ENCODE results near the gene SPON1. TPM values are rescaled to one million over a fixed set of nuclear protein-coding genes. Genes with fewer than 3 reads are reported as not detected.

Gene SPON1
- total and polyA plus RNA-seq, 2 experiments from 2014 or later = 2.9 to 6.4 TPM

DNA sequence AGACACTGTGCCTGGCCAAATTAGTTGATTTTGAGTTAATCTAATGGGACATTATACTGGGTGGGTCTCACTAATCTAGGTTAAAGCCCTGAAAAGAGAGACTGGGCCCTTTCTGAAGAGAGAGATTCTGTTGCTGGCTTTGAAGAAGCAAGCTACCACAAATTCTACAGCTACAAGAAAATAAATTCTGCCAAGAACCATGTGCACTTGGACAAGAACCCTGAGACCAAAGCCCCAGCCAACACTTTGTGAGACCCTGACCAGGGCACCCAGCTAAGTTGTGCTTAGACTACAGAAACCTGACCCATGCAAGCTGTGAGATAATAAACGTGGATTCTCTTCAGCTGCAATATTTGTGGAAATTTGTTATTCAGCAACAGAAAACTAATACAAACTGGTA lies 20.1 kb upstream of the SPON1 start:
- Histone ChIP-seq H3K4me3 (no peak overlapping the region), H4K20me1 (replicated peaks; ENCODE audit: insufficient read depth) (no peaks in the 10 kb centered on the region), H3F3A (replicated peaks; ENCODE audit: low read depth) (no peaks in the 10 kb centered on the region), H3K36me3 (ENCODE audit: insufficient read depth) (0 out of 2 replicates have a peak, but pooled peaks cover 4% of the 10 kb centered on the region), H2AFZ (no peak overlapping the region), H3K4me1 (ENCODE audit: insufficient read depth) (no peaks in the 10 kb centered on the region), H3K27me3 (ENCODE audit: insufficient read depth) (no peaks in the 10 kb centered on the region), H3K27ac (ENCODE audit: low read depth) (no peak overlapping the region), H3K9me2 (ENCODE audit: insufficient read depth) (no peaks in the 10 kb centered on the region), H3K4me2 (no peak overlapping the region), H3K79me2 (replicated peaks; ENCODE audit: insufficient read depth) (no peaks in the 10 kb centered on the region)
- peaks cover 27% of the 10 kb centered on the region for H3K9me3 Mint-ChIP-seq
- H3K4me1 Mint-ChIP-seq = peaks cover 3% of the 10 kb centered on the region; the same call in 1 of the 3 replicates
- peaks cover 6% of the 10 kb centered on the region for H3K27me3 Mint-ChIP-seq (ENCODE audit: insufficient read depth, low read depth, poor library complexity)
- peaks cover 4% of the 10 kb centered on the region; the same call in 2 of the 3 replicates for H3K36me3 Mint-ChIP-seq (ENCODE audit: low read depth)
- H3K4me3 Mint-ChIP-seq = no peak overlapping the region
- ATAC-seq (no peak), DNase-seq (ENCODE audit: low spot score) (no peak)
- TF ChIP-seq ZNF331 (CRISPR knock-in tag; IDR thresholded peaks at IDR 0.05; ENCODE audit: low read depth) (no peak), ZNF114 (CRISPR knock-in tag; IDR thresholded peaks at IDR 0.05) (no peak), EZH2 (IDR thresholded peaks at IDR 0.05; ENCODE audit: low read depth, unreplicated experiment) (no peak), CREB1 (CRISPR knock-in tag; IDR thresholded peaks at IDR 0.05; ENCODE audit: low read depth) (no peak), POLR2AphosphoS5 (IDR thresholded peaks at IDR 0.05; ENCODE audit: low read depth) (no peak), STAT1 (IDR thresholded peaks at IDR 0.05; ENCODE audit: unreplicated experiment) (no peak), EZH2phosphoT487 (IDR thresholded peaks at IDR 0.05; ENCODE audit: unreplicated experiment) (no peak), JUNB (IDR thresholded peaks at IDR 0.05; ENCODE audit: unreplicated experiment) (no peak)
- TF ChIP-seq, protein P1, sequence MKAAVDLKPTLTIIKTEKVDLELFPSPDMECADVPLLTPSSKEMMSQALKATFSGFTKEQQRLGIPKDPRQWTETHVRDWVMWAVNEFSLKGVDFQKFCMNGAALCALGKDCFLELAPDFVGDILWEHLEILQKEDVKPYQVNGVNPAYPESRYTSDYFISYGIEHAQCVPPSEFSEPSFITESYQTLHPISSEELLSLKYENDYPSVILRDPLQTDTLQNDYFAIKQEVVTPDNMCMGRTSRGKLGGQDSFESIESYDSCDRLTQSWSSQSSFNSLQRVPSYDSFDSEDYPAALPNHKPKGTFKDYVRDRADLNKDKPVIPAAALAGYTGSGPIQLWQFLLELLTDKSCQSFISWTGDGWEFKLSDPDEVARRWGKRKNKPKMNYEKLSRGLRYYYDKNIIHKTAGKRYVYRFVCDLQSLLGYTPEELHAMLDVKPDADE (IDR thresholded peaks at IDR 0.05) = no peak
- TF ChIP-seq, protein P2, sequence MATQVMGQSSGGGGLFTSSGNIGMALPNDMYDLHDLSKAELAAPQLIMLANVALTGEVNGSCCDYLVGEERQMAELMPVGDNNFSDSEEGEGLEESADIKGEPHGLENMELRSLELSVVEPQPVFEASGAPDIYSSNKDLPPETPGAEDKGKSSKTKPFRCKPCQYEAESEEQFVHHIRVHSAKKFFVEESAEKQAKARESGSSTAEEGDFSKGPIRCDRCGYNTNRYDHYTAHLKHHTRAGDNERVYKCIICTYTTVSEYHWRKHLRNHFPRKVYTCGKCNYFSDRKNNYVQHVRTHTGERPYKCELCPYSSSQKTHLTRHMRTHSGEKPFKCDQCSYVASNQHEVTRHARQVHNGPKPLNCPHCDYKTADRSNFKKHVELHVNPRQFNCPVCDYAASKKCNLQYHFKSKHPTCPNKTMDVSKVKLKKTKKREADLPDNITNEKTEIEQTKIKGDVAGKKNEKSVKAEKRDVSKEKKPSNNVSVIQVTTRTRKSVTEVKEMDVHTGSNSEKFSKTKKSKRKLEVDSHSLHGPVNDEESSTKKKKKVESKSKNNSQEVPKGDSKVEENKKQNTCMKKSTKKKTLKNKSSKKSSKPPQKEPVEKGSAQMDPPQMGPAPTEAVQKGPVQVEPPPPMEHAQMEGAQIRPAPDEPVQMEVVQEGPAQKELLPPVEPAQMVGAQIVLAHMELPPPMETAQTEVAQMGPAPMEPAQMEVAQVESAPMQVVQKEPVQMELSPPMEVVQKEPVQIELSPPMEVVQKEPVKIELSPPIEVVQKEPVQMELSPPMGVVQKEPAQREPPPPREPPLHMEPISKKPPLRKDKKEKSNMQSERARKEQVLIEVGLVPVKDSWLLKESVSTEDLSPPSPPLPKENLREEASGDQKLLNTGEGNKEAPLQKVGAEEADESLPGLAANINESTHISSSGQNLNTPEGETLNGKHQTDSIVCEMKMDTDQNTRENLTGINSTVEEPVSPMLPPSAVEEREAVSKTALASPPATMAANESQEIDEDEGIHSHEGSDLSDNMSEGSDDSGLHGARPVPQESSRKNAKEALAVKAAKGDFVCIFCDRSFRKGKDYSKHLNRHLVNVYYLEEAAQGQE (IDR thresholded peaks at IDR 0.05; ENCODE audit: unreplicated experiment) = no peak
- TF ChIP-seq, protein P3, sequence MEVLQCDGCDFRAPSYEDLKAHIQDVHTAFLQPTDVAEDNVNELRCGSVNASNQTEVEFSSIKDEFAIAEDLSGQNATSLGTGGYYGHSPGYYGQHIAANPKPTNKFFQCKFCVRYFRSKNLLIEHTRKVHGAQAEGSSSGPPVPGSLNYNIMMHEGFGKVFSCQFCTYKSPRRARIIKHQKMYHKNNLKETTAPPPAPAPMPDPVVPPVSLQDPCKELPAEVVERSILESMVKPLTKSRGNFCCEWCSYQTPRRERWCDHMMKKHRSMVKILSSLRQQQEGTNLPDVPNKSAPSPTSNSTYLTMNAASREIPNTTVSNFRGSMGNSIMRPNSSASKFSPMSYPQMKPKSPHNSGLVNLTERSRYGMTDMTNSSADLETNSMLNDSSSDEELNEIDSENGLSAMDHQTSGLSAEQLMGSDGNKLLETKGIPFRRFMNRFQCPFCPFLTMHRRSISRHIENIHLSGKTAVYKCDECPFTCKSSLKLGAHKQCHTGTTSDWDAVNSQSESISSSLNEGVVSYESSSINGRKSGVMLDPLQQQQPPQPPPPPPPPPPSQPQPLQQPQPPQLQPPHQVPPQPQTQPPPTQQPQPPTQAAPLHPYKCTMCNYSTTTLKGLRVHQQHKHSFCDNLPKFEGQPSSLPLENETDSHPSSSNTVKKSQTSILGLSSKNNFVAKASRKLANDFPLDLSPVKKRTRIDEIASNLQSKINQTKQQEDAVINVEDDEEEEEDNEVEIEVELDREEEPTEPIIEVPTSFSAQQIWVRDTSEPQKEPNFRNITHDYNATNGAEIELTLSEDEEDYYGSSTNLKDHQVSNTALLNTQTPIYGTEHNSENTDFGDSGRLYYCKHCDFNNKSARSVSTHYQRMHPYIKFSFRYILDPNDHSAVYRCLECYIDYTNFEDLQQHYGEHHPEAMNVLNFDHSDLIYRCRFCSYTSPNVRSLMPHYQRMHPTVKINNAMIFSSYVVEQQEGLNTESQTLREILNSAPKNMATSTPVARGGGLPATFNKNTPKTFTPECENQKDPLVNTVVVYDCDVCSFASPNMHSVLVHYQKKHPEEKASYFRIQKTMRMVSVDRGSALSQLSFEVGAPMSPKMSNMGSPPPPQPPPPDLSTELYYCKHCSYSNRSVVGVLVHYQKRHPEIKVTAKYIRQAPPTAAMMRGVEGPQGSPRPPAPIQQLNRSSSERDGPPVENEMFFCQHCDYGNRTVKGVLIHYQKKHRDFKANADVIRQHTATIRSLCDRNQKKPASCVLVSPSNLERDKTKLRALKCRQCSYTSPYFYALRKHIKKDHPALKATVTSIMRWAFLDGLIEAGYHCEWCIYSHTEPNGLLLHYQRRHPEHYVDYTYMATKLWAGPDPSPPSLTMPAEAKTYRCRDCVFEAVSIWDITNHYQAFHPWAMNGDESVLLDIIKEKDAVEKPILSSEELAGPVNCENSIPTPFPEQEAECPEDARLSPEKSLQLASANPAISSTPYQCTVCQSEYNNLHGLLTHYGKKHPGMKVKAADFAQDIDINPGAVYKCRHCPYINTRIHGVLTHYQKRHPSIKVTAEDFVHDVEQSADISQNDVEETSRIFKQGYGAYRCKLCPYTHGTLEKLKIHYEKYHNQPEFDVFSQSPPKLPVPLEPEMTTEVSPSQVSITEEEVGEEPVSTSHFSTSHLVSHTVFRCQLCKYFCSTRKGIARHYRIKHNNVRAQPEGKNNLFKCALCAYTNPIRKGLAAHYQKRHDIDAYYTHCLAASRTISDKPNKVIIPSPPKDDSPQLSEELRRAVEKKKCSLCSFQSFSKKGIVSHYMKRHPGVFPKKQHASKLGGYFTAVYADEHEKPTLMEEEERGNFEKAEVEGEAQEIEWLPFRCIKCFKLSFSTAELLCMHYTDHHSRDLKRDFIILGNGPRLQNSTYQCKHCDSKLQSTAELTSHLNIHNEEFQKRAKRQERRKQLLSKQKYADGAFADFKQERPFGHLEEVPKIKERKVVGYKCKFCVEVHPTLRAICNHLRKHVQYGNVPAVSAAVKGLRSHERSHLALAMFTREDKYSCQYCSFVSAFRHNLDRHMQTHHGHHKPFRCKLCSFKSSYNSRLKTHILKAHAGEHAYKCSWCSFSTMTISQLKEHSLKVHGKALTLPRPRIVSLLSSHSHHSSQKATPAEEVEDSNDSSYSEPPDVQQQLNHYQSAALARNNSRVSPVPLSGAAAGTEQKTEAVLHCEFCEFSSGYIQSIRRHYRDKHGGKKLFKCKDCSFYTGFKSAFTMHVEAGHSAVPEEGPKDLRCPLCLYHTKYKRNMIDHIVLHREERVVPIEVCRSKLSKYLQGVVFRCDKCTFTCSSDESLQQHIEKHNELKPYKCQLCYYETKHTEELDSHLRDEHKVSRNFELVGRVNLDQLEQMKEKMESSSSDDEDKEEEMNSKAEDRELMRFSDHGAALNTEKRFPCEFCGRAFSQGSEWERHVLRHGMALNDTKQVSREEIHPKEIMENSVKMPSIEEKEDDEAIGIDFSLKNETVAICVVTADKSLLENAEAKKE (CRISPR knock-in tag; IDR thresholded peaks at IDR 0.05) = no peak
- TF ChIP-seq, protein P4, sequence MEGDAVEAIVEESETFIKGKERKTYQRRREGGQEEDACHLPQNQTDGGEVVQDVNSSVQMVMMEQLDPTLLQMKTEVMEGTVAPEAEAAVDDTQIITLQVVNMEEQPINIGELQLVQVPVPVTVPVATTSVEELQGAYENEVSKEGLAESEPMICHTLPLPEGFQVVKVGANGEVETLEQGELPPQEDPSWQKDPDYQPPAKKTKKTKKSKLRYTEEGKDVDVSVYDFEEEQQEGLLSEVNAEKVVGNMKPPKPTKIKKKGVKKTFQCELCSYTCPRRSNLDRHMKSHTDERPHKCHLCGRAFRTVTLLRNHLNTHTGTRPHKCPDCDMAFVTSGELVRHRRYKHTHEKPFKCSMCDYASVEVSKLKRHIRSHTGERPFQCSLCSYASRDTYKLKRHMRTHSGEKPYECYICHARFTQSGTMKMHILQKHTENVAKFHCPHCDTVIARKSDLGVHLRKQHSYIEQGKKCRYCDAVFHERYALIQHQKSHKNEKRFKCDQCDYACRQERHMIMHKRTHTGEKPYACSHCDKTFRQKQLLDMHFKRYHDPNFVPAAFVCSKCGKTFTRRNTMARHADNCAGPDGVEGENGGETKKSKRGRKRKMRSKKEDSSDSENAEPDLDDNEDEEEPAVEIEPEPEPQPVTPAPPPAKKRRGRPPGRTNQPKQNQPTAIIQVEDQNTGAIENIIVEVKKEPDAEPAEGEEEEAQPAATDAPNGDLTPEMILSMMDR (conservative IDR thresholded peaks at IDR 0.05; ENCODE audit: low read depth in 2 of 2) = no peak
- no peak overlapping the region for H3K27ac Mint-ChIP-seq
